GM20000 (cell line): ENCODE data around the gene DARS2.
"Not testable (repeated sequence)": the region's sequence is repeated elsewhere in the genome, so short reads cannot be mapped to it uniquely, and the experiment has no call there.

ENCODE experiments used
- DNase-seq: peaks from one replicate; pipeline ENCODE4 v3.0.0; 2012; ENCODE audit warnings: low spot score
- CTCF ChIP-seq: IDR thresholded peaks from 2 replicates; pipeline ENCODE4 v1.5.1; 2012; ENCODE audit warnings: mild to moderate bottlenecking, control low read depth; ENCODE audit errors: extremely low read depth, missing control alignments

DARS2 gene

GRCh38 chr1:173853074-173853473 lies 28.6 kb downstream of the DARS2 start:
- TF ChIP-seq CTCF = no peak
- DNase-seq = no peak

- no peak for TF ChIP-seq CTCF
- no peak for DNase-seq
Observed at GRCh38 chr1:173856014-173856413, 31.5 kb downstream of the DARS2 start.

GRCh38 chr1:173856903-173857302 lies 32.4 kb downstream of the DARS2 start:
- no peak for TF ChIP-seq CTCF
- no peak for DNase-seq

- no peak for DNase-seq
- TF ChIP-seq CTCF = no peak
Observed at GRCh38 chr1:173857363-173857917, 33.0 kb downstream of the DARS2 start.

GRCh38 chr1:173859547-173859946 lies 35.1 kb downstream of the DARS2 start:
- not testable (repeated sequence) for DNase-seq

GRCh38 chr1:173860065-173860464 lies 35.6 kb downstream of the DARS2 start:
- no peak for DNase-seq
- TF ChIP-seq CTCF = no peak

GRCh38 chr1:173861731-173862145 lies 37.3 kb downstream of the DARS2 start:
- no peak for TF ChIP-seq CTCF
- no peak for DNase-seq

GRCh38 chr1:173862146-173862768 lies 37.8 kb downstream of the DARS2 start:
- DNase-seq = not testable (repeated sequence)
